ENCODE data around the gene LLGL2.
A peak's percentile ranks its signal among the peaks of the same experiment; 100 is the strongest.
"Not testable (repeated sequence)": the region's sequence is repeated elsewhere in the genome, so short reads cannot be mapped to it uniquely, and the experiment has no call there.

The LLGL2 gene, protein sequence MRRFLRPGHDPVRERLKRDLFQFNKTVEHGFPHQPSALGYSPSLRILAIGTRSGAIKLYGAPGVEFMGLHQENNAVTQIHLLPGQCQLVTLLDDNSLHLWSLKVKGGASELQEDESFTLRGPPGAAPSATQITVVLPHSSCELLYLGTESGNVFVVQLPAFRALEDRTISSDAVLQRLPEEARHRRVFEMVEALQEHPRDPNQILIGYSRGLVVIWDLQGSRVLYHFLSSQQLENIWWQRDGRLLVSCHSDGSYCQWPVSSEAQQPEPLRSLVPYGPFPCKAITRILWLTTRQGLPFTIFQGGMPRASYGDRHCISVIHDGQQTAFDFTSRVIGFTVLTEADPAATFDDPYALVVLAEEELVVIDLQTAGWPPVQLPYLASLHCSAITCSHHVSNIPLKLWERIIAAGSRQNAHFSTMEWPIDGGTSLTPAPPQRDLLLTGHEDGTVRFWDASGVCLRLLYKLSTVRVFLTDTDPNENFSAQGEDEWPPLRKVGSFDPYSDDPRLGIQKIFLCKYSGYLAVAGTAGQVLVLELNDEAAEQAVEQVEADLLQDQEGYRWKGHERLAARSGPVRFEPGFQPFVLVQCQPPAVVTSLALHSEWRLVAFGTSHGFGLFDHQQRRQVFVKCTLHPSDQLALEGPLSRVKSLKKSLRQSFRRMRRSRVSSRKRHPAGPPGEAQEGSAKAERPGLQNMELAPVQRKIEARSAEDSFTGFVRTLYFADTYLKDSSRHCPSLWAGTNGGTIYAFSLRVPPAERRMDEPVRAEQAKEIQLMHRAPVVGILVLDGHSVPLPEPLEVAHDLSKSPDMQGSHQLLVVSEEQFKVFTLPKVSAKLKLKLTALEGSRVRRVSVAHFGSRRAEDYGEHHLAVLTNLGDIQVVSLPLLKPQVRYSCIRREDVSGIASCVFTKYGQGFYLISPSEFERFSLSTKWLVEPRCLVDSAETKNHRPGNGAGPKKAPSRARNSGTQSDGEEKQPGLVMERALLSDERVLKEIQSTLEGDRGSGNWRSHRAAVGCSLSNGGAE

DNA sequence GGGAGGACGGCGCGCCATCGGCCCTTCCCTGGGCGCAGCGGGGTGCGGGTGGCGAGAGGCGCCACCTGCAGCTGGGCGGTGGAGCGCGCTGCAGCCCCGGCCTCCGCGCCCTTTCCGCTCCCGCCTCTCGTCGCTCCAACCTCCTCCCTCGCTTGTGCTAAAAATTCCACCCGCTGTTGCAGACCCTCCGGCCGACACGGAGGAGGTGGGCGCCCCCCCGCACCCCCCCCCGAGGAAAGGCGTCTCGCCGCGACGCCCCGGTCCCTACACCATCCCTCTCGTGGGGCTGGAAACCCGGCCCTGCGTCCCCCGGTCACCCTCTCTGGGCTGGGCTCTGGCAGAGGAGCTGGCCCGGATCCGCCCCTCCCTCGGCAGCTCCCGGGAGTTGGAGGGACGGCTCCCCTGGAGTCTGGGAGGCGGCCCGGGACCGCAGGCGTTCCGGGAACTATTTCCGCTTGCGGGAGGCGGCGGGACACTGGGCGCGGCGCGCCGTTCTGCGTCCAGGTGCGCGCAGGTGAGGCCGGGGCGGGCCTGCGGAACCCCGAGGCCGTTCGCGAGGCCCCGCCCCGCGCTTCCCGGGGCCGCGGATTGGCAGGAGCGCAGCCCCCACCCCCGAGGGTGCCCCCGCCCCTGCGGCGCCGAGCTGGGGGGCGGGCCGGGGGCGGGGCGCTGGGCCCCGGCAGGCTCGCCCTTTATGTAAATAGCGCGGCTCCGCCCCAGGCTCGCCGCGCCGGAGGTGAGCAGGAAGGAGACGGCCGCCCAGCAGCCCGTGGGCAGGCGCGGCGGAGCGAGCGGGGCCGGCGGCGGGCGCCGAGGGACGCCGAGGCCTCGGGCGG, at the start of gene LLGL2:
Gene LLGL2, plus strand, starts transcription at position 728 of the 836 bp plus-strand sequence. CDS start 17,730 bp downstream, outside the sequence.
- DNase-seq, result peak; percentile 77

- no peak for DNase-seq
Measured at GRCh38 chr17:75475851-75476250, 49.6 kb upstream of the LLGL2 start.

GRCh38 chr17:75476271-75476671, 49.2 kb upstream of the LLGL2 start:
- DNase-seq, result no peak

DNA sequence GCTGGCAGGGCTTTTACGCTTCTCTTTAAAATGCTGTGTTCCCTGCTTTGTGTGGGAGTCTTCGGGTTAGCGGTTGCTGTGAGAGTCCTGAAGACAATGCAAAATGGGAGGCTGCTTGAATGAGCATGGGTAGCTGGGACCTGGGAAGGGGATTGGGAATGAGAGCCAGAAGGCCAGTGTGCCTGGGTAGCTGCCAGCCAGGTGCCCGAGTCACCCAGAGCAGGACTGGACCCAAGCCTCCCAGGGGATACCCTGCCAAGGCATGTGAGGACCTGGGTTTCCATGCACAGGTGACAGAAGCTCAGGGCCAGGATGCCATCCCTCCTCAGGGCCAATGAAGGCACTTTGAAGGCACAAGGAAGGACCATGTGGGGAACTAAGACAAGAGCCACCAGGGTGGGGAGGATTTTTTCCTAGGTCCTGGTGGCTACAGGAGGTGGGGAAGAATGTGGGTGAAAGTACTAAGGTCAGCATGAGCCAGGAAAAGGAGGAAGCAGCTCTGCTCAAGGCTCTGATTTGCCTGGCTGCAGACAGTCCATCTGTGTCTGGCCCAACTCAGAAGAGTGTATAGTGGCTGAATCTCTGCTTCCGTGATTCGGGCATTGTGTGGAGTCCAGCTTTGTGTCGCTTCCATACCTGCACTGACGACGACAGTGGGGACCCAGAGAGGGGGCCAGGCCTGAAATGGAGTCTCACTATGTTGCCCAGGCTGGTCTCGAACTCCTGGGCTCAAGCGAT, 48.6 kb upstream of the LLGL2 start:
- no peak for DNase-seq

DNA sequence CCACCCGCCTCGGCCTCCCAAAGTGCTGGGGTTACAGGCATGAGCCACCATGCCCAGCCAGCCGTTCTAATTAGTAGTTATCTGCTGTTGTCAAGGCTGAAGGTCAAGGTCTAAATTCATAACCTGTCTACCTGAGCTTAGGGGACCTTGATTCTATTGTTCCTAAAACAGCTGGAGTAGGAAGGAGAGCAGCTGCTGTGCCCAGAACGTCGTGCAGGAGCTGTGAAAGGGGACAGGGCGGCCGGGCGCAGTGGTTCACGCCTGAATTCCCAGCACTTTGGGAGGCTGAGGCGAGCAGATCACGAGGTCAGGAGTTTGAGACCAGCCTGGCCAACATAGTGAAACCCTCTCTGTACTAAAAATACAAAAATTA, 48.0 kb upstream of the LLGL2 start:
- not testable (repeated sequence) for DNase-seq

GRCh38 chr17:75478508-75478907, 47.0 kb upstream of the LLGL2 start:
- no peak for DNase-seq

DNA sequence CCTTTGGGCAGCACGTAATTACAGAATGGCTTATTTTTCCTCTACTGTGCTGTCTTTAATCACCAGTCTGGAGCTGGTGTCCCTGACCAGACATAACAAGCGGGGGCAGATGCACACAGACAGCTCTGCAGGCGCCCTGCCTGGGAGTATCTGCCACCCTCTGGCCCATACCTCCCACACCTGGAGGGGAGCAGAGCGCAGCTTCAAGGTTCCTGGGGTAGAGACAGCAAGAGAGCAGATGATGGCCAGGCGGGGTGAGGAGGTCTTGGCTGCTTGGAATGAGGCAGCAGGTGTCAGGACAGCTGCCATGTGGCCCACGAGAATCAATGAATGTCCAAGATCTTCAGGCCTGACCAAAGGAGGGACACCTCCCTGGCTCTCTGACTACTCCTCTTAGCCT, 45.2 kb upstream of the LLGL2 start:
- DNase-seq, result no peak

GRCh38 chr17:75481194-75482068, 44.1 kb upstream of the LLGL2 start:
- DNase-seq, result no peak

DNA sequence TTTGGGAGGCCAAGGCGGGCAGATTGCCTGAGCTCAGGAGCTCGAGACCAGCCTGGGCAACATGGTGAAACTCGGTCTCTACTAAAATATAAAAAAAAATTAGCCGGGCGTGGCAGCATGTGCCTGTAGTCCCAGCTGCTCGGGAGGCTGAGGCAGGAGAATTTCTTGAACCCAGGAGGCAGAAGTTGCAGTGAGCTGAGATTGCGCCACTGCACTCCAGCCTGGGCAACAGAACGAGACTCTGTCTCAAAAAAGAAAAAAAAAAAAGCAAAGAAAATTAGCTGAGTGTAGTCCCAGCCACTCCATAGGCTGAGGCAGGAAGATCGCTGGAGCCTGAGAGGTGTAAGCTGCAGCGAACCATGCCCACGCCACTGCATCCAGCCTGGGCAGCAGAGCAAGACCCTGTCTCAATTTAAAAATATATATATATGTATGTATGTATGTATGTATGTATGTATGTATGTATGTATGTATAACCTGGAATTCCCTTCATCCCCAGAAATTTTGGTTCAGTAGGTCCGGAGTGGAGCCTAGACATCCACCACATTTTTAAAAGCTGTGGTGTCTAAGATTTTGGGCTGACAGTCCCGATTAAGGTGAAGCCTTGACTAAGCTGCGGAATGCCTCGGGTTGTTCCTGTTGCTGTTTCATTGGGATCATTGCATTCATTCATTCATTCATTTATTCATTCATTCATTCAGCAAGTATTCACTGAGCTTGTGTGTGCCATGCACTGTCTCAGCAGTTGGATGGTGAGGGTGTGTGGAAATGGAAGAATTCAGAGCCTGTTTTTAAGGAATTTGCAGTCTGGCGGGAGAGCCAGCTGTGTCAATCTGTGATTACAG, 43.2 kb upstream of the LLGL2 start:
- DNase-seq, result no peak

GRCh38 chr17:75485688-75486087, 39.8 kb upstream of the LLGL2 start:
- DNase-seq, result no peak

- no peak for DNase-seq
Measured at GRCh38 chr17:75486151-75486550, 39.3 kb upstream of the LLGL2 start.

DNA sequence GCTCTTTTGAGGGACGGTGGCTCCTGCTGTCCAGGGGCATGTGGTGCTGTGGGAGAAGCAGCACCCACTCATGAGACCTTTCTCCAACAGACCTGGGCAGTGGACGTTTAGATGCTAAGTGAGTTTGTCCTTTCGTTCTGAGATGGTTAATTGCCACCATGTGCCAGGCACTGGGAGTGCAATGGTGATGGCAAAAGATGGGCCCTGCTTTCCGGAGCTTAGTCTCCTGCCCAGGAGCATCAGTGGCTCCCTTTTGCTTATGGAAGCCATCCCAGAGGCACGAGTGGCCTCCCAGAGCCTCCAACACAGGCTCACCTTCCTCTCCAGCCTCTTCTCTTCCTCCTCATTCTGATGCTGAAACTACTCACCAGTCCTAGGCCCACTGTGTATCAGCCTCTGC, 38.5 kb upstream of the LLGL2 start:
- no peak for DNase-seq

- DNase-seq, result no peak
Measured at GRCh38 chr17:75487351-75488070, 38.0 kb upstream of the LLGL2 start.

DNA sequence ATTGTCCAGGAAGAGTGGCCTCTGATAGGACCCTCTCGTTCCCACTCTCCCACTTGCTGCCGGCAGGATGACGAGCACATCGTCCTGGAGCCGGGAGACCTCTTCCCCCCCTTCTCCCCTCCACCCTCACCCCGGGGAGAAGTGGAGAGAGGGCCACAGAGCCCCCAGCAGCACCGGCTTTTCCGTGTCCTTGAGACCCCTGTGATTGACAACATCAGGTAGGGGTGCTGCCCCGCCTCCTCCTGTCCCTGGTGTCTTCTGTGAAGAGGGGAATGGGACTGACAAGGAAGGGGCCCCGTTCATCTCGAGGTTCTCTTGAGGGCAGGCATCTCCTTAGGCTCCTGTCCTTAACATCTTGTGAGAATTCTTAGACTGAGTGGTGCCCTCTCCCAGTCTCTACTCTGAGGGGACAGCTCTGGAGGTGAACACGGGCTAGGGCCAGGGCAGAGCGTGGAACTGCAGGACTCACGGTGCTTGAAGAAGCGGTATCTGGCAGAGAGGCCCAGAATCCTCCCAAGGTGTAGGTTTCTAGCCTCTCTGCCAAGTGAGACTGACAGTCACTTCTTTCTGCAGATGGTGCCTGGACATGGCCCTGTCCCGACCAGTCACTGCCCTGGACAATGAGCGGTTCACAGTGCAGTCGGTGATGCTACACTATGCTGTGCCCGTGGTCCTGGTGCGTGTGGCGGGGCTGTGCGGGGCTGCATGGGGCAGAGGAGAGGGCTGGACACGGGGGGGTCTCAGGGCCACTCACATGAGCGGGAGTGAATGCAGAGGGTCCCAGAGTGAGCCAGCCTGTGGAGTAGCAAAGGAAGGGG, 36.6 kb upstream of the LLGL2 start:
- no peak for DNase-seq

GRCh38 chr17:75489511-75489955, 36.0 kb upstream of the LLGL2 start:
- no peak for DNase-seq

DNA sequence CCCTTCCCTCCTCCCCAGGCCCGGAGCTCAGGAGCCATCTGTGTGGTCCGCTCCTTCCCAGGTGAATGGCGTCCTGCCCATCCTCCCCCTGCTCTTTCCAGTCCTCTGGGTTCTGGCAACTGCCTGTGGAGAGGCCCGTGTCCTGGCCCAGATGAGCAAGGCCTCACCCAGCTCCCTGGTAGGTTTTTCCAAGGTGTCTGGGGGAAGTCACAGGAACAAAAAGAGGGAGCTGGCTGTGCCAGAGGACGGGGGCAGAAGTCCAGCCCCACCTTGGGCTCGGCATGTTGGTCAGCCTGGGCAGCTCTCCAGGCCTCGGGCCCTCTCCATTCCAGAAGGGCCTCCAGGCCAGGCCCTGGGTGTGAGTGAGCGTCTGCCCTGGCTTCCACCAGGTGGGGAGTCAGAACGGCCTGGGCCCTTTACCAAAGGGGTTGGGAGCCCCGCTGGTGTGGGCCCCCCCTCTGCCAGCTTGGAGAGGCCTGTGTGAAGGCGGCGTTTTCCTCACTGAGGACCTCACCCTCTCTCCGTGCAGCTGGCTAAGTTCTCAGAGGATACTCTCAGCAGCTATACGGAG, 35.2 kb upstream of the LLGL2 start:
- no peak for DNase-seq

- DNase-seq, result no peak
Measured at GRCh38 chr17:75490953-75491649, 34.4 kb upstream of the LLGL2 start.

Measured in activated CD4-positive, alpha-beta T cell treated with anti-CD3 and anti-CD28 coated beads for 1 hour (primary cell).